Sigmoid colon (tissue), 7 donors: Measurements from ENCODE around the gene ACOXL. TPM values are rescaled to one million over a fixed set of nuclear protein-coding genes. Genes with fewer than 3 reads are reported as not detected.

Experiments used
- DNase-seq: peaks from one replicate; pipeline ENCODE4 v3.0.0-alpha.2; 2019
- H3K27ac ChIP-seq, 4 donors: fragments of 200-600 bp; sonication (generic); one replicate each; pipeline ENCODE4 v1.5.1; 2016 to 2019; ENCODE audit warnings: mild to moderate bottlenecking in 1 of 4
- H3K27me3 ChIP-seq, 3 donors: fragments of 200-600 bp; sonication (generic); one replicate each; pipeline ENCODE4 v1.5.1; 2019; ENCODE audit warnings: mild to moderate bottlenecking in 1 of 3
- H3K36me3 ChIP-seq, 4 donors: fragments of 200-600 bp; sonication (generic); one replicate each; pipeline ENCODE4 v1.5.1; 2016 to 2019
- H3K4me1 ChIP-seq, 4 donors: fragments of 200-600 bp; sonication (generic); one replicate each; pipeline ENCODE4 v1.5.1; 2017 to 2019
- H3K4me3 ChIP-seq, 4 donors: fragments of 200-600 bp; sonication (generic); one replicate each; pipeline ENCODE4 v1.5.1; 2017 to 2019; ENCODE audit warnings: mild to moderate bottlenecking in 2 of 4, moderate library complexity in 1 of 4
- H3K9me3 ChIP-seq, 4 donors: fragments of 200-600 bp in 3 of 4; sonication (generic) in 3 of 4; one replicate each; pipeline versions ENCODE4 v1.5.1 to v1.6.1; 2013 to 2019
- EP300 ChIP-seq, 4 donors: sonication (generic); formaldehyde crosslinking; IDR thresholded peaks; one replicate each; pipeline ENCODE4 v1.6.1; 2017; ENCODE audit warnings: antibody characterized with exemption in 4 of 4
- POLR2A ChIP-seq, 2 donors: fragments of 450-650 bp; IDR thresholded peaks; one replicate each; pipeline ENCODE4 v1.6.1; 2016; ENCODE audit warnings: antibody characterized with exemption in 2 of 2, mild to moderate bottlenecking in 2 of 2, moderate library complexity in 2 of 2
- POLR2AphosphoS5 ChIP-seq, 4 donors: sonication (generic); formaldehyde crosslinking; IDR thresholded peaks; one replicate each; pipeline ENCODE4 v1.6.1; 2017; ENCODE audit warnings: antibody characterized with exemption in 4 of 4
- WGBS, 2 donors: extraction: QIAGEN DNeasy Blood & Tissue Kit; methylation state at CpG; one replicate each; pipeline ENCODE4 v1.1.7; 2013; 5-methylcytosine and 5-hydroxymethylcytosine counted together
- intact Hi-C: fragments of 100-400 bp; cut with DNase I; formaldehyde crosslinking; loops from one replicate; pipeline ENCODE4 v1.15.1; 2023
- polyA plus RNA-seq, 3 donors: library from polyadenylated mRNA; stranded (reverse); fragments of 200-250 nt; gene quantifications; one replicate each; pipeline ENCODE4 v1.2.3, GENCODE V29; 2013
- total RNA-seq, 4 donors: library from RNA; depleted of rRNA; stranded (reverse); fragments of >200 nt; gene quantifications; one replicate each; pipeline ENCODE4 v1.1.0, GENCODE V29; 2016
- TF ChIP-seq, protein P1 (sequence below), 4 experiments: fragments of 450-650 bp in 3 of 4; fragments of 200-600 bp in 1 of 4; IDR thresholded peaks; one replicate each; pipeline ENCODE4 v1.5.1; 2016 to 2019; ENCODE audit warnings: antibody characterized with exemption in 4 of 4, mild to moderate bottlenecking in 3 of 4, moderate library complexity in 2 of 4
- donor health status: healthy with polysubstance abuse.
- donor health status: Bipolar disorder and iron deficiency.
- donor health status: healthy.

ACOXL gene
- total and polyA plus RNA-seq, 7 donors = 0.45 TPM; not detected in 6

DNA sequence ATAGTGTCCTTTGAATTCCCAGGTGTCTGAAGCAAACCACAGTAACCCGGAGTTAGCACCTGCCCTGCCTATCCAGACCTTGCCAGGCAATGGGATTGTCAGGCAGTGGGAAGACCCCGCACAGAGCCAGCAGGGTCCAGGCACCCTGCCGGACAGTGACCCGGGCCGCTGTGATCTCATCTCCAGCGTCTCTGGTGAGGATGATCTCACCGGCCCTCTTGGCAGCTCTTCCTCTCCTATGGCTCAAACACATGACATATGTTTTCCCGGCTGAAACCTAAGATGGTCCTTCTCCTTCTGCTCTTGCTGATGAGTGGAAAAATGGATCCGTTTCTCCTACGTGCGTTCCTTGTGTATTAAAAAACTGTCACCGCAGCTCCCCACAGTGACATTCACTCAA, 75.1 kb downstream of the ACOXL start:
- Histone ChIP-seq H3K4me3 (no peak overlapping the region), H3K36me3 (no peaks in the 10 kb centered on the region), H3K9me3 (no peaks in the 10 kb centered on the region), H3K4me1 (peaks cover 0 to 4% (median 0%) of the 10 kb centered on the region in 4 donors), H3K27me3 (no peaks in the 10 kb centered on the region), H3K27ac (no peak overlapping the region)
- intact Hi-C loops = no loop called here
- WGBS, 2 donors = 79 to 85% methylated on average over 12 of the region's 12 CpGs
- TF ChIP-seq EP300 (IDR thresholded peaks at IDR 0.05) (no peak), POLR2A (IDR thresholded peaks at IDR 0.05) (no peak), POLR2AphosphoS5 (IDR thresholded peaks at IDR 0.05) (no peak)
- TF ChIP-seq, protein P1, sequence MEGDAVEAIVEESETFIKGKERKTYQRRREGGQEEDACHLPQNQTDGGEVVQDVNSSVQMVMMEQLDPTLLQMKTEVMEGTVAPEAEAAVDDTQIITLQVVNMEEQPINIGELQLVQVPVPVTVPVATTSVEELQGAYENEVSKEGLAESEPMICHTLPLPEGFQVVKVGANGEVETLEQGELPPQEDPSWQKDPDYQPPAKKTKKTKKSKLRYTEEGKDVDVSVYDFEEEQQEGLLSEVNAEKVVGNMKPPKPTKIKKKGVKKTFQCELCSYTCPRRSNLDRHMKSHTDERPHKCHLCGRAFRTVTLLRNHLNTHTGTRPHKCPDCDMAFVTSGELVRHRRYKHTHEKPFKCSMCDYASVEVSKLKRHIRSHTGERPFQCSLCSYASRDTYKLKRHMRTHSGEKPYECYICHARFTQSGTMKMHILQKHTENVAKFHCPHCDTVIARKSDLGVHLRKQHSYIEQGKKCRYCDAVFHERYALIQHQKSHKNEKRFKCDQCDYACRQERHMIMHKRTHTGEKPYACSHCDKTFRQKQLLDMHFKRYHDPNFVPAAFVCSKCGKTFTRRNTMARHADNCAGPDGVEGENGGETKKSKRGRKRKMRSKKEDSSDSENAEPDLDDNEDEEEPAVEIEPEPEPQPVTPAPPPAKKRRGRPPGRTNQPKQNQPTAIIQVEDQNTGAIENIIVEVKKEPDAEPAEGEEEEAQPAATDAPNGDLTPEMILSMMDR (IDR thresholded peaks at IDR 0.05) = no peak
- DNase-seq = no peak

DNA sequence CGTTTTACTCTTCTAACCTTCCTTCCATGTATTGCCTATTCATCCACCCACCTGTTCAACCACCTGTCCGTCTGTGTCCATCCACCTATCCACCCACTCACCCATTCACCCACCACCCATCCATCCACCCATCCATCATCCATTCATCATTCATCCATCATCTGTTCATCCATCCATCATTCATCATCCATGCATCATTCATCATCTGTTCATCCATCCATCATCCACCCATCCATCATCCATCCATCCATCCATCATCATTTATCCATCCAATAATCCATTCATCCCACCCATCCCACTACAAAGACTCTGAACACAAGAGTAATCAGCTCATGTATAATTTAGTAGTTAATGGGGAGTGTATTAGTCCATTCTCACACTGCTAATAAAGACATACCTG, 78.0 kb downstream of the ACOXL start:
- intact Hi-C loops = no loop called here
- Histone ChIP-seq H3K4me1 (peaks cover 0 to 4% (median 0%) of the 10 kb centered on the region in 4 donors), H3K27me3 (no peaks in the 10 kb centered on the region), H3K27ac (no peak overlapping the region), H3K9me3 (no peaks in the 10 kb centered on the region), H3K36me3 (no peaks in the 10 kb centered on the region), H3K4me3 (no peak overlapping the region)
- TF ChIP-seq POLR2A (IDR thresholded peaks at IDR 0.05) = no peak
- TF ChIP-seq, protein P1 (IDR thresholded peaks at IDR 0.05) = no peak
- TF ChIP-seq EP300 (IDR thresholded peaks at IDR 0.05) = no peak
- TF ChIP-seq POLR2AphosphoS5 (IDR thresholded peaks at IDR 0.05) = no peak
- WGBS, 2 donors = 82 to 91% methylated on average over 2 of the region's 2 CpGs
- DNase-seq = no peak

DNA sequence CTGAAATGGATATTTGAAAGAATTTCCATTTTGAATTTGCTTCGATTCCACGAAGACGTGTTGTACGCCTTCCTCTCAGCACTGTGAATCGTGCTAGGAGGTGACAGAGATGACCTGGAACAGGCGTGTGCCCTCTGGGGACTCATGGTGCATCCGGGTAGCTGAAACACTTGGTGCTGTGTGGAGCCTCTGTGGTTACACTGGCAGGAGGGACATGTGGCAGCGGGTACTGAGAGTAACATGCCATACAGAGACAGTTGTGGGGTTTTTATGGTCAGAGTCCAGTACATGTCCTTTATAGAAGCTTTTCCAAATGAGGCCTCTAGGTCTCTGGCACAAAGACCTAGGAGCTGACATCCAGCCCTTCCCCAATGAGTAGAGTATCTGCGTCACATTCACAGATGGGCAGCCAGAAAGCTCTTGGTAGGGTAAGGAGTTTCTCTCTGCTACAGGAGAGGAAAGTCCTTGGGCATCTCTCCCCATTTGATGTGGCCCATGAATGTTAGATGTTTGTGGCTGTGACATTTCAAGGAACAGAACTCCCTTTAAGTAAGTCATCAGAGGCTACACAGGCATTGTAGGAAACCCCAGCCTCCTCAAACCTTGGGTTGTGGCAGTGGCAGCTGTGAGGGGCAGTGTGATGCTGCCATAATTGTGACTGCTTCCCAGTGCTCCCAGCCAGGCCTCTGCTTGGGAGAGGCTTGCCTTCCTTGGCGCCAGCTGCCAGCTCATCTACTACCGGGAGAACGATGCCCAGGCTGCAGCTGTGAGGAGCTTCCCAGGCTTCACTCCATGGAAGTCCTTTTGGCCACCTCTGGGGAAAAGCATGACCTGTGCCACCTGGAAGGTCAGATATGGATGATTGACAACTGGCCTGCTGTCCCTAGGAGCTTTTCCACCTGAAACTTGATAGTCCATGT, 80.6 kb downstream of the ACOXL start:
- no peaks in the 10 kb centered on the region for H3K36me3 ChIP-seq
- no peaks in the 10 kb centered on the region for H3K27me3 ChIP-seq
- TF ChIP-seq EP300 (IDR thresholded peaks at IDR 0.05) = no peak
- no peak for TF ChIP-seq POLR2A (IDR thresholded peaks at IDR 0.05)
- TF ChIP-seq, protein P1 (IDR thresholded peaks at IDR 0.05) = no peak
- no peak for TF ChIP-seq POLR2AphosphoS5 (IDR thresholded peaks at IDR 0.05)
- 94 to 95% methylated on average over 12 of the region's 12 CpGs for WGBS, 2 donors
- no peak overlapping the region for H3K4me3 ChIP-seq
- H3K27ac ChIP-seq = no peak overlapping the region
- intact Hi-C loops = no loop called here
- H3K9me3 ChIP-seq = no peaks in the 10 kb centered on the region
- DNase-seq = no peak
- peaks cover 0 to 4% (median 0%) of the 10 kb centered on the region in 4 donors for H3K4me1 ChIP-seq

DNA sequence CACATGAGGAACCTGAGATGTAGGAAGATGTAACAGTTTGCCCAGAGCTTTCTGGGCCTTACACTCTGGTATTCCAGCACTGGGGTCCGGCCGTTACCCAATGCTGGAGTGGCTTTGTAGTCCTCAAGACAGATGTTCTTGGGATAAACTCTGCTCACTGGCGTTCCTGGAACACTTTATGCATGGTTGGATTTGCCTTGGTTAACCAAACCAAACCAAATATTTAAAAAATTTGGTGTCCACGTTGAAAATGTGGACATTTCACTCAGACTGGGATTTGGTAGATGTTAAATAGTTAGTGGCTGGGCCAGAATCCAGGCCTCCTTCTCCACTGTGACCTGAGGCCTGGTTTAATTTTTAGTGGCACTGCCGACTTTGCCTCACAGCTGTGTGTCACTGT, 81.5 kb downstream of the ACOXL start:
- peaks cover 0 to 4% (median 0%) of the 10 kb centered on the region in 4 donors for H3K4me1 ChIP-seq
- H3K27ac ChIP-seq = no peak overlapping the region
- no peak overlapping the region for H3K4me3 ChIP-seq
- intact Hi-C loops = no loop called here
- no peaks in the 10 kb centered on the region for H3K27me3 ChIP-seq
- no peaks in the 10 kb centered on the region for H3K9me3 ChIP-seq
- H3K36me3 ChIP-seq = no peaks in the 10 kb centered on the region
- no peak for TF ChIP-seq POLR2AphosphoS5 (IDR thresholded peaks at IDR 0.05)
- TF ChIP-seq POLR2A (IDR thresholded peaks at IDR 0.05) = no peak
- no peak for TF ChIP-seq EP300 (IDR thresholded peaks at IDR 0.05)
- TF ChIP-seq, protein P1 (IDR thresholded peaks at IDR 0.05) = no peak
- no peak for DNase-seq
- WGBS, 2 donors = 86% methylated on average over 5 of the region's 5 CpGs
